Measurements from ENCODE around the gene ZNF316. TPM values are rescaled to one million over a fixed set of nuclear protein-coding genes. Genes with fewer than 3 reads are reported as not detected.

ZNF316 gene
- total RNA-seq, 2 experiments from 2014 or later, result 15.8 to 17.0 TPM

- intact Hi-C loops (cut with micrococcal nuclease), result no loop called here
- no peak for DNase-seq
- no peak overlapping the region for H3K27ac Mint-ChIP-seq
- H3K36me3 Mint-ChIP-seq (ENCODE audit: low read depth), result peaks cover 43% of the 10 kb centered on the region
- H3K27me3 Mint-ChIP-seq (ENCODE audit: low read depth), result no peaks in the 10 kb centered on the region
- no peaks in the 10 kb centered on the region for H3K9me3 Mint-ChIP-seq
- H3K4me3 Mint-ChIP-seq, result no peak overlapping the region
- CTCF ChIA-PET, result no interaction called here
- peaks cover 22% of the 10 kb centered on the region for H3K4me1 Mint-ChIP-seq (ENCODE audit: low read depth)
Measured at GRCh38 chr7:6642861-6643640, 5.9 kb downstream of the ZNF316 start.

GRCh38 chr7:6643915-6644625 lies 7.0 kb downstream of the ZNF316 start:
- DNase-seq, result no peak
- intact Hi-C loops (cut with micrococcal nuclease), result no loop called here
- CTCF ChIA-PET, result no interaction called here
- H3K27ac Mint-ChIP-seq, result no peak overlapping the region
- peaks cover 44% of the 10 kb centered on the region for H3K36me3 Mint-ChIP-seq (ENCODE audit: low read depth)
- no peaks in the 10 kb centered on the region for H3K27me3 Mint-ChIP-seq (ENCODE audit: low read depth)
- no peak overlapping the region for H3K4me3 Mint-ChIP-seq
- peaks cover 13% of the 10 kb centered on the region for H3K4me1 Mint-ChIP-seq (ENCODE audit: low read depth)
- H3K9me3 Mint-ChIP-seq, result no peaks in the 10 kb centered on the region

GRCh38 chr7:6644728-6645127 lies 7.6 kb downstream of the ZNF316 start:
- peaks cover 44% of the 10 kb centered on the region for H3K36me3 Mint-ChIP-seq (ENCODE audit: low read depth)

GRCh38 chr7:6646465-6646864 lies 9.3 kb downstream of the ZNF316 start:
- CTCF ChIA-PET, result interaction anchor here (0.6 kb wide), 1 partner anchor 13 kb away, joined by 3 read pairs; no protein-coding TSS in a partner anchor
- intact Hi-C loops (cut with micrococcal nuclease), result no loop called here
- Mint-ChIP-seq H3K9me3 (peaks cover 5% of the 10 kb centered on the region), H3K27me3 (ENCODE audit: low read depth) (no peaks in the 10 kb centered on the region), H3K4me3 (no peak overlapping the region), H3K4me1 (ENCODE audit: low read depth) (no peaks in the 10 kb centered on the region), H3K36me3 (ENCODE audit: low read depth) (peaks cover 51% of the 10 kb centered on the region), H3K27ac (no peak overlapping the region)
- DNase-seq, result no peak

More at GRCh38 chr7:6644728-6645127, 7.6 kb downstream of the ZNF316 start:
- CTCF ChIA-PET, result no interaction called here
- Mint-ChIP-seq H3K9me3 (no peaks in the 10 kb centered on the region), H3K4me1 (ENCODE audit: low read depth) (peaks cover 6% of the 10 kb centered on the region), H3K27me3 (ENCODE audit: low read depth) (no peaks in the 10 kb centered on the region), H3K4me3 (no peak overlapping the region), H3K27ac (no peak overlapping the region)
- no peak for DNase-seq
- intact Hi-C loops (cut with micrococcal nuclease), result no loop called here

- H3K4me3 Mint-ChIP-seq, result no peak overlapping the region
- intact Hi-C loops (cut with micrococcal nuclease), result no loop called here
- peaks cover 53% of the 10 kb centered on the region for H3K36me3 Mint-ChIP-seq (ENCODE audit: low read depth)
- CTCF ChIA-PET, result interaction anchor here (0.6 kb wide), 1 partner anchor 14 kb away, joined by 3 read pairs; no protein-coding TSS in a partner anchor
- H3K27me3 Mint-ChIP-seq (ENCODE audit: low read depth), result no peaks in the 10 kb centered on the region
- peaks cover 5% of the 10 kb centered on the region for H3K9me3 Mint-ChIP-seq
- no peak for DNase-seq
- no peak overlapping the region for H3K27ac Mint-ChIP-seq
- H3K4me1 Mint-ChIP-seq (ENCODE audit: low read depth), result no peaks in the 10 kb centered on the region
Measured at GRCh38 chr7:6647080-6647479, 10.0 kb downstream of the ZNF316 start.

- Mint-ChIP-seq H3K27me3 (ENCODE audit: low read depth) (no peaks in the 10 kb centered on the region), H3K4me3 (no peak overlapping the region), H3K27ac (no peak overlapping the region), H3K9me3 (peaks cover 5% of the 10 kb centered on the region), H3K4me1 (ENCODE audit: low read depth) (no peaks in the 10 kb centered on the region), H3K36me3 (ENCODE audit: low read depth) (peaks cover 54% of the 10 kb centered on the region)
- intact Hi-C loops (cut with micrococcal nuclease), result no loop called here
- DNase-seq, result no peak
- CTCF ChIA-PET, result no interaction called here
Measured at GRCh38 chr7:6647541-6647940, 10.4 kb downstream of the ZNF316 start.

- Mint-ChIP-seq H3K27me3 (ENCODE audit: low read depth) (no peaks in the 10 kb centered on the region), H3K4me3 (no peak overlapping the region), H3K9me3 (peaks cover 5% of the 10 kb centered on the region), H3K36me3 (ENCODE audit: low read depth) (peaks cover 54% of the 10 kb centered on the region), H3K4me1 (ENCODE audit: low read depth) (no peaks in the 10 kb centered on the region), H3K27ac (no peak overlapping the region)
- intact Hi-C loops (cut with micrococcal nuclease), result no loop called here
- DNase-seq, result no peak
- CTCF ChIA-PET, result no interaction called here
Measured at GRCh38 chr7:6648066-6648814, 11.1 kb downstream of the ZNF316 start.

- H3K4me3 Mint-ChIP-seq, result no peak overlapping the region
- no peak for DNase-seq
- intact Hi-C loops (cut with micrococcal nuclease), result no loop called here
- H3K27ac Mint-ChIP-seq, result no peak overlapping the region
- no peaks in the 10 kb centered on the region for H3K27me3 Mint-ChIP-seq (ENCODE audit: low read depth)
- CTCF ChIA-PET, result no interaction called here
- H3K9me3 Mint-ChIP-seq, result peaks cover 5% of the 10 kb centered on the region
- peaks cover 53% of the 10 kb centered on the region for H3K36me3 Mint-ChIP-seq (ENCODE audit: low read depth)
- no peaks in the 10 kb centered on the region for H3K4me1 Mint-ChIP-seq (ENCODE audit: low read depth)
Measured at GRCh38 chr7:6648815-6649104, 11.6 kb downstream of the ZNF316 start.

GRCh38 chr7:6649241-6649961 lies 12.3 kb downstream of the ZNF316 start:
- DNase-seq, result no peak
- Mint-ChIP-seq H3K27ac (no peak overlapping the region), H3K36me3 (ENCODE audit: low read depth) (peaks cover 48% of the 10 kb centered on the region), H3K4me1 (ENCODE audit: low read depth) (no peaks in the 10 kb centered on the region), H3K9me3 (peaks cover 5% of the 10 kb centered on the region), H3K27me3 (ENCODE audit: low read depth) (no peaks in the 10 kb centered on the region), H3K4me3 (no peak overlapping the region)
- intact Hi-C loops (cut with micrococcal nuclease), result no loop called here
- CTCF ChIA-PET, result no interaction called here

GRCh38 chr7:6650086-6650485 lies 13.0 kb downstream of the ZNF316 start:
- H3K27me3 Mint-ChIP-seq (ENCODE audit: low read depth), result no peaks in the 10 kb centered on the region
- peaks cover 5% of the 10 kb centered on the region for H3K9me3 Mint-ChIP-seq
- intact Hi-C loops (cut with micrococcal nuclease), result no loop called here
- CTCF ChIA-PET, result no interaction called here
- H3K27ac Mint-ChIP-seq, result no peak overlapping the region
- H3K4me1 Mint-ChIP-seq (ENCODE audit: low read depth), result no peaks in the 10 kb centered on the region
- peaks cover 52% of the 10 kb centered on the region for H3K36me3 Mint-ChIP-seq (ENCODE audit: low read depth)
- no peak overlapping the region for H3K4me3 Mint-ChIP-seq
- no peak for DNase-seq

- DNase-seq, result no peak
- peaks cover 57% of the 10 kb centered on the region for H3K36me3 Mint-ChIP-seq (ENCODE audit: low read depth)
- CTCF ChIA-PET, result no interaction called here
Measured at GRCh38 chr7:6650521-6651011, 13.4 kb downstream of the ZNF316 start.

GRCh38 chr7:6651851-6652445 lies 14.8 kb downstream of the ZNF316 start:
- Mint-ChIP-seq H3K27me3 (ENCODE audit: low read depth) (no peaks in the 10 kb centered on the region), H3K36me3 (ENCODE audit: low read depth) (peaks cover 49% of the 10 kb centered on the region), H3K27ac (no peak overlapping the region), H3K4me3 (no peak overlapping the region), H3K4me1 (ENCODE audit: low read depth) (no peaks in the 10 kb centered on the region), H3K9me3 (peaks cover 5% of the 10 kb centered on the region)
- intact Hi-C loops (cut with micrococcal nuclease), result no loop called here
- no peak for DNase-seq
- CTCF ChIA-PET, result no interaction called here

More at GRCh38 chr7:6650521-6651011, 13.4 kb downstream of the ZNF316 start:
- intact Hi-C loops (cut with micrococcal nuclease), result no loop called here
- no peak overlapping the region for H3K27ac Mint-ChIP-seq
- no peaks in the 10 kb centered on the region for H3K4me1 Mint-ChIP-seq (ENCODE audit: low read depth)
- peaks cover 5% of the 10 kb centered on the region for H3K9me3 Mint-ChIP-seq
- H3K4me3 Mint-ChIP-seq, result no peak overlapping the region
- H3K27me3 Mint-ChIP-seq (ENCODE audit: low read depth), result no peaks in the 10 kb centered on the region

Measured in activated naive CD4-positive, alpha-beta T cell treated with anti-CD3 and anti-CD28 coated beads for 36 hours (primary cell).